GM23338 (cell line): ENCODE measurements around the gene LRRC17. TPM values are rescaled to one million over a fixed set of nuclear protein-coding genes. Genes with fewer than 3 reads are reported as not detected.

Source experiments
- ATAC-seq: fragments of 200-7000 bp; cut with Tn5 transposase; 3 replicates; pipeline ENCODE4 v1.9.1; 2020
- DNase-seq: peaks from one replicate; pipeline ENCODE4 v3.0.0-alpha.2; 2015; ENCODE audit warnings: low spot score
- H2AFZ ChIP-seq: fragments of 200-600 bp; sonication (generic); 2 replicates; pipeline ENCODE4 v1.8.0; 2016; ENCODE audit warnings: antibody characterized with exemption, mild to moderate bottlenecking, moderate library complexity
- H3F3A ChIP-seq: fragments of 200-600 bp; sonication (generic); replicated peaks from 2 replicates; pipeline ENCODE4 v1.8.0; 2017; ENCODE audit warnings: antibody characterized with exemption, mixed run types, low read depth
- H3K27ac ChIP-seq: fragments of 200-600 bp; sonication (generic); 2 replicates; pipeline ENCODE4 v1.6.1; 2016; ENCODE audit warnings: low read depth
- H3K27me3 ChIP-seq: fragments of 200-600 bp; sonication (generic); 2 replicates; pipeline ENCODE4 v1.8.0; 2016; ENCODE audit warnings: mild to moderate bottlenecking, mixed run types, moderate library complexity; ENCODE audit not compliant: insufficient read depth
- H3K36me3 ChIP-seq: fragments of 200-600 bp; sonication (generic); 2 replicates; pipeline ENCODE4 v1.8.0; 2016; ENCODE audit warnings: mild to moderate bottlenecking; ENCODE audit not compliant: insufficient read depth
- H3K4me1 ChIP-seq: fragments of 200-600 bp; sonication (generic); 2 replicates; pipeline ENCODE4 v1.8.0; 2016; ENCODE audit warnings: mild to moderate bottlenecking, moderate library complexity; ENCODE audit not compliant: insufficient read depth
- H3K4me2 ChIP-seq: fragments of 200-600 bp; sonication (generic); 2 replicates; pipeline ENCODE4 v1.7.1; 2017; ENCODE audit warnings: mixed run types
- H3K4me3 ChIP-seq: fragments of 200-600 bp; sonication (generic); 2 replicates; pipeline ENCODE4 v1.6.1; 2016; ENCODE audit warnings: mixed run types
- H3K79me2 ChIP-seq: fragments of 200-600 bp; sonication (generic); replicated peaks from 2 replicates; pipeline ENCODE4 v1.8.0; 2017; ENCODE audit warnings: mild to moderate bottlenecking; ENCODE audit not compliant: insufficient read depth
- H3K9me2 ChIP-seq: fragments of 200-600 bp; sonication (generic); 2 replicates; pipeline ENCODE4 v1.8.0; 2017; ENCODE audit not compliant: insufficient read depth
- H4K20me1 ChIP-seq: fragments of 200-600 bp; sonication (generic); replicated peaks from 2 replicates; pipeline ENCODE4 v1.8.0; 2017; ENCODE audit warnings: mild to moderate bottlenecking; ENCODE audit not compliant: insufficient read depth
- H3K27ac Mint-ChIP-seq: 2 replicates; pipeline ENCODE4 v1.8.0; 2020; ENCODE audit warnings: inconsistent platforms, mild to moderate bottlenecking, moderate library complexity, mixed read lengths
- H3K27me3 Mint-ChIP-seq: 3 replicates; pipeline ENCODE4 v1.8.0; 2022; ENCODE audit warnings: low read depth, mild to moderate bottlenecking, moderate library complexity, mixed read lengths, inconsistent platforms; ENCODE audit not compliant: insufficient read depth, poor library complexity
- H3K36me3 Mint-ChIP-seq: 3 replicates; pipeline ENCODE4 v1.8.0; 2021; ENCODE audit warnings: low read depth, mild to moderate bottlenecking, inconsistent platforms, moderate library complexity, mixed read lengths
- H3K4me1 Mint-ChIP-seq: 3 replicates; pipeline ENCODE4 v1.8.0; 2020; ENCODE audit warnings: mild to moderate bottlenecking, inconsistent platforms, mixed read lengths
- H3K4me3 Mint-ChIP-seq: 3 replicates; pipeline ENCODE4 v1.8.0; 2021; ENCODE audit warnings: moderate library complexity, mild to moderate bottlenecking, inconsistent platforms, mixed read lengths
- H3K9me3 Mint-ChIP-seq: 3 replicates; pipeline ENCODE4 v1.8.0; 2020; ENCODE audit warnings: moderate library complexity, mild to moderate bottlenecking, inconsistent platforms, mixed read lengths
- ETS1 ChIP-seq: IDR thresholded peaks from 2 replicates; pipeline ENCODE4 v1.6.1; 2016; ENCODE audit warnings: antibody characterized with exemption
- EZH2phosphoT487 ChIP-seq: fragments of 200-600 bp; sonication (generic); IDR thresholded peaks from one replicate; pipeline ENCODE4 v1.8.1; 2018; ENCODE audit warnings: antibody characterized with exemption; ENCODE audit not compliant: unreplicated experiment
- JUNB ChIP-seq: IDR thresholded peaks from one replicate; pipeline ENCODE4 v1.6.1; 2016; ENCODE audit warnings: antibody characterized with exemption; ENCODE audit not compliant: unreplicated experiment
- REST ChIP-seq: IDR thresholded peaks from one replicate; pipeline ENCODE4 v1.6.1; 2018; ENCODE audit warnings: antibody characterized with exemption; ENCODE audit not compliant: unreplicated experiment
- STAT1 ChIP-seq: IDR thresholded peaks from one replicate; pipeline ENCODE4 v1.6.1; 2016; ENCODE audit warnings: antibody characterized with exemption; ENCODE audit not compliant: unreplicated experiment
- ZNF114 ChIP-seq: fragments of 250-450 bp; sonication (Bioruptor Pico); IDR thresholded peaks from 2 replicates; pipeline ENCODE4 v1.5.0; 2020; ENCODE audit warnings: mild to moderate bottlenecking, moderate library complexity
- ZNF462 ChIP-seq: fragments of 250-450 bp; sonication (Bioruptor Pico); IDR thresholded peaks from 2 replicates; pipeline ENCODE4 v1.5.0; 2020; ENCODE audit warnings: mild to moderate bottlenecking, moderate library complexity
- polyA plus RNA-seq: library from polyadenylated mRNA; unstranded; fragments of >200 nt; fragmentation: Nextera tagmentation; extraction: Ambion mirVana; gene quantifications from 2 replicates; pipeline ENCODE4 v1.2.1, GENCODE V29; 2016
- total RNA-seq: library from RNA; depleted of rRNA; stranded (reverse); fragments of >200 nt; shearing (Covaris generic); gene quantifications from 2 replicates; pipeline ENCODE4 v1.2.3, GENCODE V29; 2014

The LRRC17 gene
- total and polyA plus RNA-seq, 2 experiments from 2014 or later, result 2.8 to 3.1 TPM

- DNase-seq (no peak), ATAC-seq (no peak)
- Mint-ChIP-seq H3K4me1 (peaks cover 4% of the 10 kb centered on the region; the same call in 2 of the 3 replicates), H3K36me3 (no peaks in the 10 kb centered on the region), H3K27ac (no peak overlapping the region), H3K27me3 (no peaks in the 10 kb centered on the region), H3K9me3 (no peaks in the 10 kb centered on the region), H3K4me3 (no peak overlapping the region)
- Histone ChIP-seq H3K4me3 (no peak overlapping the region), H3F3A (no peaks in the 10 kb centered on the region), H3K27me3 (no peaks in the 10 kb centered on the region), H2AFZ (no peak overlapping the region), H3K79me2 (no peaks in the 10 kb centered on the region), H3K9me2 (no peaks in the 10 kb centered on the region), H4K20me1 (no peaks in the 10 kb centered on the region), H3K4me1 (no peaks in the 10 kb centered on the region), H3K36me3 (no peaks in the 10 kb centered on the region), H3K27ac (no peak overlapping the region), H3K4me2 (no peak overlapping the region)
- TF ChIP-seq REST (no peak), JUNB (no peak), STAT1 (no peak), ZNF114 (no peak), ZNF462 (no peak), ETS1 (no peak), EZH2phosphoT487 (no peak)
Measured at GRCh38 chr7:102864958-102865357, 47.8 kb upstream of the LRRC17 start.
